Progenitor cell of endocrine pancreas (in vitro differentiated cells): ENCODE results near the gene MYOCD. TPM values are rescaled to one million over a fixed set of nuclear protein-coding genes. Genes with fewer than 3 reads are reported as not detected.

ENCODE experiments used
- DNase-seq: peaks from one replicate; pipeline ENCODE4 v3.0.0; 2021; ENCODE audit warnings: low spot score; ENCODE audit not compliant: unreplicated experiment
- H3K27ac Mint-ChIP-seq: 2 replicates; pipeline ENCODE4 v1.8.0; 2021; ENCODE audit warnings: mild to moderate bottlenecking, moderate library complexity, mixed read lengths
- H3K27me3 Mint-ChIP-seq: 2 replicates; pipeline ENCODE4 v1.8.0; 2021; ENCODE audit warnings: mixed read lengths
- H3K36me3 Mint-ChIP-seq: 2 replicates; pipeline ENCODE4 v1.8.0; 2022; ENCODE audit warnings: mixed read lengths; ENCODE audit not compliant: insufficient read depth
- H3K4me1 Mint-ChIP-seq: 2 replicates; pipeline ENCODE4 v1.8.0; 2021; ENCODE audit warnings: low read depth, mixed read lengths
- H3K4me3 Mint-ChIP-seq: 2 replicates; pipeline ENCODE4 v1.8.0; 2021; ENCODE audit warnings: low read depth, mild to moderate bottlenecking, moderate library complexity, mixed read lengths
- H3K9me3 Mint-ChIP-seq: 2 replicates; pipeline ENCODE4 v1.8.0; 2021; ENCODE audit warnings: low read depth, mixed read lengths
- total RNA-seq: library from RNA; stranded (reverse); gene quantifications from 2 replicates; pipeline ENCODE4 v1.2.1, GENCODE V29; 2021
- TF ChIP-seq, protein P1 (sequence below): fragments of 200-600 bp; sonication (generic); IDR thresholded peaks from one replicate; pipeline ENCODE4 v1.5.0; 2021; ENCODE audit warnings: antibody characterized with exemption, mild to moderate bottlenecking; ENCODE audit not compliant: unreplicated experiment

The MYOCD gene
- total RNA-seq, 1 donor from 2014 or later: 19.2 TPM

DNA sequence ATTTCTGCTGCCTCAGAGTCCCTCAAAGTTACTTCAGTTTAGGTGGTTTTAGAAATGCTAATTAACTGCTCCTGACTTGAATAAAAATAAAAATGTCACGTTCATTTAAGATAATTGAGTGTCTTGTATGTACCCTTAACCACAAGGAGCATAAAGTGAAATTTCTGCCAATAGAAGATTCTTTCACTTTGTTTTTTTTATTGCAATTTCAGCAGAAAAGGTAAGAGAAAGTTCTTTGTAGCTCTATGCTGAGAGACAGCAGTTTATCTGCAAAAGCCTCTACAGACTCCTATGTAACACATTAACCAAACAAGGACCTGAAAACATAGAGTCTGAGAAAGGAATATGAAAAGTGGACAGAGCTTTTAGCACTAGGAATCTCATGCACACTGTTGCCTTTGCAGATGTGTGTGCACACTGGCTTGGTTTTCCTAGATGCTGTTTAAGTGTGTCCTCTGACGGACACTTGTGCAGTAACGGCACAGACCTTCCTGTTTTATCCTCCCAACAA, 135.2 kb downstream of the MYOCD start:
- Mint-ChIP-seq H3K27me3 (no peaks in the 10 kb centered on the region), H3K9me3 (peaks cover 10% of the 10 kb centered on the region), H3K36me3 (peaks cover 5% of the 10 kb centered on the region), H3K27ac (no peak overlapping the region), H3K4me1 (peaks cover 6% of the 10 kb centered on the region), H3K4me3 (no peak overlapping the region)
- TF ChIP-seq, protein P1, sequence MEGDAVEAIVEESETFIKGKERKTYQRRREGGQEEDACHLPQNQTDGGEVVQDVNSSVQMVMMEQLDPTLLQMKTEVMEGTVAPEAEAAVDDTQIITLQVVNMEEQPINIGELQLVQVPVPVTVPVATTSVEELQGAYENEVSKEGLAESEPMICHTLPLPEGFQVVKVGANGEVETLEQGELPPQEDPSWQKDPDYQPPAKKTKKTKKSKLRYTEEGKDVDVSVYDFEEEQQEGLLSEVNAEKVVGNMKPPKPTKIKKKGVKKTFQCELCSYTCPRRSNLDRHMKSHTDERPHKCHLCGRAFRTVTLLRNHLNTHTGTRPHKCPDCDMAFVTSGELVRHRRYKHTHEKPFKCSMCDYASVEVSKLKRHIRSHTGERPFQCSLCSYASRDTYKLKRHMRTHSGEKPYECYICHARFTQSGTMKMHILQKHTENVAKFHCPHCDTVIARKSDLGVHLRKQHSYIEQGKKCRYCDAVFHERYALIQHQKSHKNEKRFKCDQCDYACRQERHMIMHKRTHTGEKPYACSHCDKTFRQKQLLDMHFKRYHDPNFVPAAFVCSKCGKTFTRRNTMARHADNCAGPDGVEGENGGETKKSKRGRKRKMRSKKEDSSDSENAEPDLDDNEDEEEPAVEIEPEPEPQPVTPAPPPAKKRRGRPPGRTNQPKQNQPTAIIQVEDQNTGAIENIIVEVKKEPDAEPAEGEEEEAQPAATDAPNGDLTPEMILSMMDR: no peak
- DNase-seq: no peak

DNA sequence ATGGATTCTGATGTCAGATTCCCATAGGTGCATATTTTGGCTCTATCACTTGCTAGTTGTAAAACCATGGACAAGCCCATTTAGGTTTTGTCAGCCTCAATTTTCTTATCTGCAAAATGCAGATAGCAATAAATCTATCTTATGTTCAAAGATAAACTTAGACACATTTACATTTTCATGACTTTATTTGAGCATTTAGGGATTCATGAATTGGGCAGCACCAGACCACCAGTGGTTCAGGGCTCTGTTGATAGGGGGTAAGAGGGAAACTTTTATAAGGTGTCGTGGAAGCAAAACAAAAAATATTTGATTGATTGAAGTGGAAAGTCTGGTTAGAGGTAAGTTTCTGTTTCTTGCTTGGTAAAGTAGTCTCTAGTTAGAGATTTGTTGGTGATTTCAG, 140.9 kb downstream of the MYOCD start:
- no peak overlapping the region for H3K4me3 Mint-ChIP-seq
- no peaks in the 10 kb centered on the region for H3K27me3 Mint-ChIP-seq
- H3K36me3 Mint-ChIP-seq: peaks cover 16% of the 10 kb centered on the region
- TF ChIP-seq, protein P1: no peak
- H3K9me3 Mint-ChIP-seq: peaks cover 27% of the 10 kb centered on the region
- H3K4me1 Mint-ChIP-seq: no peaks in the 10 kb centered on the region
- no peak overlapping the region for H3K27ac Mint-ChIP-seq
- DNase-seq: no peak

DNA sequence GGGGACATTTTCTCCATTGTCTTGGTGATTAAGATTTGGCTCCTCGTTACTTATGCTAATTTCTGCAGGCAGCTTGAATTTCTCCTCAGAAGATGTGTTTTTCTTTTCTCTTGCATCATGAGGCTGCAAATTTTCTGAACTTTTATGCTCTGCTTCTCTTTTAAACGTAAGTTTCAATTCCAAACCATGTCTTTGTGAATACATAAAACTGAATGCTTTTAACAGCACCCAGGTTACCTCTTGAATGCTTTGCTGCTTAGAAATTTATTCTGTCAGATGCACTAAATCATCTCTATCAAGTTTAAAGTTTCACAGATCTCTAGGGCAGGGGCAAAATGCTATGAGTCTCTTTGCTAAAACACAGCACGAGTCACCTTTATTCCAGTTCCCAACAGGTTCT, 143.0 kb downstream of the MYOCD start:
- DNase-seq: no peak
- Mint-ChIP-seq H3K27me3 (no peaks in the 10 kb centered on the region), H3K4me1 (peaks cover 8% of the 10 kb centered on the region), H3K27ac (no peak overlapping the region), H3K9me3 (peaks cover 27% of the 10 kb centered on the region), H3K4me3 (no peak overlapping the region), H3K36me3 (peaks cover 16% of the 10 kb centered on the region)
- TF ChIP-seq, protein P1: no peak

DNA sequence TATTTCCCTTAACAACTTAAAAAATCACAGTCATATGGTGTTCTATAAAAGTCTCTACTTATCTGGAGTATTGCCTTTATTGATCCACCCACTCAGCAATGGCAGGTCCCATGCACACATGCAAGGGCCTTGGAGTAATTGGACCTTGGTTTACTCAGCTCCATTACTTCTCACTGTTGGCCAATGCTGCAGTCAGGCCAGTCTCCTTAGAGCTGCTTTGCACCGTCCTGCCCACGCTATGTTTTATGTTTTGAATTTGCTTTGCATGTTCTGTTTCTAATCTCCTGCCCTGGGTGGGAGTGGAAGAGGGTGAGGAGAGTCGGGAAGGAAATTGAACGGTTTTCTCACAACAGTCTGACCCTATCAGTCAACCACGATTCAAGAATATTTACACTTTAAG, 147.2 kb downstream of the MYOCD start:
- no peak for DNase-seq
- Mint-ChIP-seq H3K4me3 (no peak overlapping the region), H3K9me3 (peaks cover 22% of the 10 kb centered on the region), H3K27ac (no peak overlapping the region), H3K27me3 (no peaks in the 10 kb centered on the region), H3K36me3 (peaks cover 14% of the 10 kb centered on the region), H3K4me1 (peaks cover 11% of the 10 kb centered on the region)
- TF ChIP-seq, protein P1: no peak

DNA sequence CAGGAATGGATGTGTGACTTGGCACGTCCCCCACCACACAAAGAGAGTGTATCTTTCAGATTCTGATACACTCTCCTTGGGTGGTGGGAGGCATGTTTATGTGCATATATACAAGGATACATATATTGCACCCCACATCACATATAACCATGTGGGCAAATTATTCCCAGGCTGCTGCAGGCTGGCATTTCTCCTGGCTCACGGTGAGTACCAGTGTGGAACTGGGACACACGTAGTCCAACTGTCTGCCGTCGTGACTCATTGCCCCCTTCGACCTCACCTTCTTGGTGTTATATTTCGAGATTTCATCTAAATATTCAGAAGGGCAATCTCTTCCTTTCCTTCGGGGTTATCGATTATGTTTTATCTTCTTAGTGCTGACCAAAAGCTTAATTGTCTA, 148.0 kb downstream of the MYOCD start:
- no peak overlapping the region for H3K4me3 Mint-ChIP-seq
- TF ChIP-seq, protein P1: no peak
- no peak for DNase-seq

More for the DNA sequence above, 148.0 kb downstream of the MYOCD start:
- H3K27ac Mint-ChIP-seq: no peak overlapping the region
- H3K36me3 Mint-ChIP-seq: peaks cover 13% of the 10 kb centered on the region
- peaks cover 11% of the 10 kb centered on the region for H3K4me1 Mint-ChIP-seq
- no peaks in the 10 kb centered on the region for H3K27me3 Mint-ChIP-seq
- H3K9me3 Mint-ChIP-seq: peaks cover 24% of the 10 kb centered on the region
